Measurements from ENCODE around the gene NEUROG2.

DNA sequence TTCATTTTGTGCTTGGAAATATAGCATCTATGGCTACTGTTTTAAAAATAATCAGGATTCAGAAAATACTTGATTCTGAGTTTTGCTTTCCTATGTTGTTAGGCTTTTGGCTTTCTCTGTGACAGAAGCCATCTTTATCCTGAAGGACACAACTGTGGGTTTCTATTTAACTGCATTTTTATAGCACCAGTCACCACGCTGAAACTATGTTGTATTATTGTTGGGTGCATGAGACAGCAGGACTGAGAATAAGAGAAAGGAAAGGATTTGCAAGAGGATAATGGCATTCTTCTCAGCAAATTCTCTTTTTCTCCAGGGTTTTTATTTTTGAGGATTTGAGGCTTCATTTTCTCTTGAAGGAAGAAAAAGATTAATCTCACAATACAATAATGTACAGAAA is 10.1 kb upstream of the NEUROG2 start:
- TF ChIP-seq, protein P1, sequence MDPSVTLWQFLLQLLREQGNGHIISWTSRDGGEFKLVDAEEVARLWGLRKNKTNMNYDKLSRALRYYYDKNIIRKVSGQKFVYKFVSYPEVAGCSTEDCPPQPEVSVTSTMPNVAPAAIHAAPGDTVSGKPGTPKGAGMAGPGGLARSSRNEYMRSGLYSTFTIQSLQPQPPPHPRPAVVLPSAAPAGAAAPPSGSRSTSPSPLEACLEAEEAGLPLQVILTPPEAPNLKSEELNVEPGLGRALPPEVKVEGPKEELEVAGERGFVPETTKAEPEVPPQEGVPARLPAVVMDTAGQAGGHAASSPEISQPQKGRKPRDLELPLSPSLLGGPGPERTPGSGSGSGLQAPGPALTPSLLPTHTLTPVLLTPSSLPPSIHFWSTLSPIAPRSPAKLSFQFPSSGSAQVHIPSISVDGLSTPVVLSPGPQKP (IDR thresholded peaks at IDR 0.05; ENCODE audit: borderline replicate concordance, low read depth, low read length) = no peak
- TF ChIP-seq, protein P2, sequence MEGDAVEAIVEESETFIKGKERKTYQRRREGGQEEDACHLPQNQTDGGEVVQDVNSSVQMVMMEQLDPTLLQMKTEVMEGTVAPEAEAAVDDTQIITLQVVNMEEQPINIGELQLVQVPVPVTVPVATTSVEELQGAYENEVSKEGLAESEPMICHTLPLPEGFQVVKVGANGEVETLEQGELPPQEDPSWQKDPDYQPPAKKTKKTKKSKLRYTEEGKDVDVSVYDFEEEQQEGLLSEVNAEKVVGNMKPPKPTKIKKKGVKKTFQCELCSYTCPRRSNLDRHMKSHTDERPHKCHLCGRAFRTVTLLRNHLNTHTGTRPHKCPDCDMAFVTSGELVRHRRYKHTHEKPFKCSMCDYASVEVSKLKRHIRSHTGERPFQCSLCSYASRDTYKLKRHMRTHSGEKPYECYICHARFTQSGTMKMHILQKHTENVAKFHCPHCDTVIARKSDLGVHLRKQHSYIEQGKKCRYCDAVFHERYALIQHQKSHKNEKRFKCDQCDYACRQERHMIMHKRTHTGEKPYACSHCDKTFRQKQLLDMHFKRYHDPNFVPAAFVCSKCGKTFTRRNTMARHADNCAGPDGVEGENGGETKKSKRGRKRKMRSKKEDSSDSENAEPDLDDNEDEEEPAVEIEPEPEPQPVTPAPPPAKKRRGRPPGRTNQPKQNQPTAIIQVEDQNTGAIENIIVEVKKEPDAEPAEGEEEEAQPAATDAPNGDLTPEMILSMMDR (conservative IDR thresholded peaks at IDR 0.05; ENCODE audit: low read depth, low read length) = no peak
- TF ChIP-seq MAFK (IDR thresholded peaks at IDR 0.05; ENCODE audit: low read depth, low read length) (no peak), POLR2A (IDR thresholded peaks at IDR 0.05; ENCODE audit: low read depth, low read length) (no peak), FOS (IDR thresholded peaks at IDR 0.05; ENCODE audit: low read depth, low read length) (no peak), RFX5 (IDR thresholded peaks at IDR 0.05; ENCODE audit: low read depth, low read length) (no peak)

All from IMR-90 (cell line).